ENCODE data around the gene CNTN1. TPM values are rescaled to one million over a fixed set of nuclear protein-coding genes. Genes with fewer than 3 reads are reported as not detected.

The CNTN1 gene
- total and polyA plus RNA-seq, 2 experiments from 2014 or later, result 0.58 to 2.4 TPM

GRCh38 chr12:40672741-40673271, 19.4 kb upstream of the CNTN1 start:
- H3K27ac ChIP-seq, result peak overlapping the region; percentile 24
- WGBS (ENCODE audit: low lambda C conversion rate, missing lambda C conversion rate), result 26% methylated on average over 2 of the region's 2 CpGs
- no peaks in the 10 kb centered on the region for H3K9me2 ChIP-seq (replicated peaks; ENCODE audit: insufficient read depth)
- H3K79me2 ChIP-seq, result no peaks in the 10 kb centered on the region
- H3K36me3 ChIP-seq (replicated peaks; ENCODE audit: insufficient read depth, low read depth), result no peaks in the 10 kb centered on the region
- TF ChIP-seq EZH2 (IDR thresholded peaks at IDR 0.05; ENCODE audit: borderline replicate concordance), result no peak
- TF ChIP-seq EZH2phosphoT487 (IDR thresholded peaks at IDR 0.05; ENCODE audit: low read depth, severe bottlenecking, unreplicated experiment), result no peak
- no peak for TF ChIP-seq CTCF (IDR thresholded peaks at IDR 0.05; ENCODE audit: poor library complexity)
- no peaks in the 10 kb centered on the region for H3K4me1 ChIP-seq (ENCODE audit: insufficient read depth)
- no peak for DNase-seq (ENCODE audit: low spot score)
- no peak overlapping the region for H3K4me3 ChIP-seq
- no peak overlapping the region for H2AFZ ChIP-seq
- no peaks in the 10 kb centered on the region for H4K20me1 ChIP-seq (ENCODE audit: insufficient read depth, poor library complexity, severe bottlenecking)
- peak overlapping the region; percentile 28 for H3K4me2 ChIP-seq
- no peaks in the 10 kb centered on the region for H3K9me3 ChIP-seq (ENCODE audit: low read depth)
- no peaks in the 10 kb centered on the region for H3K27me3 ChIP-seq

GRCh38 chr12:40681148-40681547, 11.1 kb upstream of the CNTN1 start:
- Histone ChIP-seq H3K9me3 (ENCODE audit: low read depth) (no peaks in the 10 kb centered on the region), H3K27me3 (no peaks in the 10 kb centered on the region), H3K9me2 (replicated peaks; ENCODE audit: insufficient read depth) (no peaks in the 10 kb centered on the region), H2AFZ (no peak overlapping the region), H3K79me2 (no peaks in the 10 kb centered on the region), H3K4me1 (ENCODE audit: insufficient read depth) (no peaks in the 10 kb centered on the region), H3K4me3 (no peak overlapping the region), H3K4me2 (no peak overlapping the region), H4K20me1 (ENCODE audit: insufficient read depth, poor library complexity, severe bottlenecking) (no peaks in the 10 kb centered on the region), H3K27ac (no peak overlapping the region), H3K36me3 (replicated peaks; ENCODE audit: insufficient read depth, low read depth) (no peaks in the 10 kb centered on the region)
- no peak for TF ChIP-seq EZH2phosphoT487 (IDR thresholded peaks at IDR 0.05; ENCODE audit: low read depth, severe bottlenecking, unreplicated experiment)
- TF ChIP-seq CTCF (IDR thresholded peaks at IDR 0.05; ENCODE audit: poor library complexity), result no peak
- no peak for TF ChIP-seq EZH2 (IDR thresholded peaks at IDR 0.05; ENCODE audit: borderline replicate concordance)
- DNase-seq (ENCODE audit: low spot score), result no peak
- 77% methylated on average over 2 of the region's 2 CpGs for WGBS (ENCODE audit: low lambda C conversion rate, missing lambda C conversion rate)

GRCh38 chr12:40684986-40685385, 7.3 kb upstream of the CNTN1 start:
- no peak for DNase-seq (ENCODE audit: low spot score)
- no peak overlapping the region for H3K4me2 ChIP-seq
- H3K9me3 ChIP-seq (ENCODE audit: low read depth), result no peaks in the 10 kb centered on the region
- 62% methylated on average over 4 of the region's 4 CpGs for WGBS (ENCODE audit: low lambda C conversion rate, missing lambda C conversion rate)
- no peaks in the 10 kb centered on the region for H4K20me1 ChIP-seq (ENCODE audit: insufficient read depth, poor library complexity, severe bottlenecking)
- H3K4me3 ChIP-seq, result no peak overlapping the region
- no peaks in the 10 kb centered on the region for H3K9me2 ChIP-seq (replicated peaks; ENCODE audit: insufficient read depth)
- TF ChIP-seq CTCF (IDR thresholded peaks at IDR 0.05; ENCODE audit: poor library complexity) (no peak), EZH2 (IDR thresholded peaks at IDR 0.05; ENCODE audit: borderline replicate concordance) (no peak), EZH2phosphoT487 (IDR thresholded peaks at IDR 0.05; ENCODE audit: low read depth, severe bottlenecking, unreplicated experiment) (no peak)
- no peaks in the 10 kb centered on the region for H3K4me1 ChIP-seq (ENCODE audit: insufficient read depth)
- H2AFZ ChIP-seq, result no peak overlapping the region
- H3K27ac ChIP-seq, result no peak overlapping the region
- H3K79me2 ChIP-seq, result no peaks in the 10 kb centered on the region
- no peaks in the 10 kb centered on the region for H3K36me3 ChIP-seq (replicated peaks; ENCODE audit: insufficient read depth, low read depth)
- H3K27me3 ChIP-seq, result no peaks in the 10 kb centered on the region

All from hepatocyte (in vitro differentiated cells).